Measurements from ENCODE around the gene TCP11. TPM values are rescaled to one million over a fixed set of nuclear protein-coding genes. Genes with fewer than 3 reads are reported as not detected.

TCP11 gene
- total and polyA plus RNA-seq, 2 of the 13 experiments (the other 11 are each of a cell fraction or from before 2014, with no cell fraction given): 0.04 TPM; not detected in 1

GRCh38 chr6:35173044-35173426 is 31.9 kb upstream of the TCP11 start:
- no peak overlapping the region for H3K4me2 ChIP-seq (ENCODE audit: low read depth, low read length)
- H3K9ac ChIP-seq (ENCODE audit: insufficient read depth, low read depth, low read length): no peak overlapping the region
- ChIA-PET CTCF (ENCODE audit: low intra/inter-chr PET ratio, low total read pairs) (no interaction called here), POLR2A (no interaction called here)
- intact Hi-C loops (cut with micrococcal nuclease; ENCODE audit: unreplicated experiment) (no loop called here), in situ Hi-C loops (cut with HindIII; ENCODE audit: extremely low pct_ligation_motif_present, low pct_unique_long_range_greater_than_20kb) (no loop called here)
- WGBS (ENCODE audit: low lambda C conversion rate): 43% methylated on average over 5 of the region's 5 CpGs
- H3K4me1 ChIP-seq (ENCODE audit: insufficient read depth, low read length): no peaks in the 10 kb centered on the region
- FAIRE-seq: no peak
- 0 out of 2 replicates have a peak, but pooled peaks cover 4% of the 10 kb centered on the region for H3K9me3 ChIP-seq (ENCODE audit: low read length)
- H2AFZ ChIP-seq (ENCODE audit: low read length): no peak overlapping the region
- no peak for ATAC-seq
- H3K27me3 ChIP-seq (ENCODE audit: control insufficient read depth in 1 of 2, insufficient read depth in 2 of 2, low read length in 2 of 2): peaks cover 0 to 6% of the 10 kb centered on the region in 2 experiments; a peak in 1 of 5 replicates
- BruUV-seq (replicated peaks): no TSS peak
- H3K27ac ChIP-seq (ENCODE audit: extremely low read length, insufficient read depth, low read length): no peak overlapping the region
- H4K20me1 ChIP-seq (ENCODE audit: insufficient read depth, low read length): no peaks in the 10 kb centered on the region
- DNase-seq (ENCODE audit: low spot score): no peak
- TF ChIP-seq JUN (CRISPR knock-in tag; IDR thresholded peaks at IDR 0.05): no peak
- TF ChIP-seq FOXC1 (CRISPR knock-in tag; IDR thresholded peaks at IDR 0.05; ENCODE audit: borderline replicate concordance): no peak
- no peak for TF ChIP-seq ZSCAN30 (CRISPR knock-in tag; IDR thresholded peaks at IDR 0.05)
- no peak for TF ChIP-seq ZNF550 (CRISPR knock-in tag; IDR thresholded peaks at IDR 0.05; ENCODE audit: borderline replicate concordance)
- no peak for TF ChIP-seq ATF2 (CRISPR knock-in tag; IDR thresholded peaks at IDR 0.05)
- no peak for TF ChIP-seq ZNF576 (CRISPR knock-in tag; IDR thresholded peaks at IDR 0.05)
- no peak for TF ChIP-seq ZNF619 (CRISPR knock-in tag; IDR thresholded peaks at IDR 0.05)
- TF ChIP-seq KDM5A (IDR thresholded peaks at IDR 0.05; ENCODE audit: borderline replicate concordance, low read length): no peak
- TF ChIP-seq MED8 (CRISPR knock-in tag; IDR thresholded peaks at IDR 0.05; ENCODE audit: insufficient replicate concordance): no peak
- TF ChIP-seq FUBP1 (CRISPR knock-in tag; IDR thresholded peaks at IDR 0.05; ENCODE audit: borderline replicate concordance): no peak
- no peak for TF ChIP-seq ZNF317 (CRISPR knock-in tag; IDR thresholded peaks at IDR 0.05)
- TF ChIP-seq FOXO1 (CRISPR knock-in tag; IDR thresholded peaks at IDR 0.05): no peak
- H3K79me2 ChIP-seq (ENCODE audit: insufficient read depth, low read length): no peaks in the 10 kb centered on the region
- no peak overlapping the region for H3K4me3 ChIP-seq (replicated peaks in 1 of 3; ENCODE audit: insufficient read depth in 1 of 3, low read depth in 2 of 3, low read length in 3 of 3)
- H3K36me3 ChIP-seq (replicated peaks in 1 of 2; ENCODE audit: control insufficient read depth in 1 of 2, insufficient read depth in 2 of 2, low read length in 2 of 2): no peaks in the 10 kb centered on the region

All from HepG2 (cell line).